Measurements from ENCODE around the gene TMPRSS11A.

The TMPRSS11A gene, protein sequence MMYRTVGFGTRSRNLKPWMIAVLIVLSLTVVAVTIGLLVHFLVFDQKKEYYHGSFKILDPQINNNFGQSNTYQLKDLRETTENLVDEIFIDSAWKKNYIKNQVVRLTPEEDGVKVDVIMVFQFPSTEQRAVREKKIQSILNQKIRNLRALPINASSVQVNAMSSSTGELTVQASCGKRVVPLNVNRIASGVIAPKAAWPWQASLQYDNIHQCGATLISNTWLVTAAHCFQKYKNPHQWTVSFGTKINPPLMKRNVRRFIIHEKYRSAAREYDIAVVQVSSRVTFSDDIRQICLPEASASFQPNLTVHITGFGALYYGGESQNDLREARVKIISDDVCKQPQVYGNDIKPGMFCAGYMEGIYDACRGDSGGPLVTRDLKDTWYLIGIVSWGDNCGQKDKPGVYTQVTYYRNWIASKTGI

GRCh38 chr4:67963356-67963755 lies at the start of gene TMPRSS11A:
TSS of gene TMPRSS11A (minus strand) at chr4:67963493. CDS start at chr4:67963393, 100 bp downstream.
- DNase-seq (ENCODE audit: low read depth, low spot score), result no peak

- DNase-seq (ENCODE audit: low read depth, low spot score), result no peak
These were observed 48.4 kb upstream of the TMPRSS11A start for GRCh38 chr4:68011684-68012083.

GRCh38 chr4:68002906-68003305 lies 39.6 kb upstream of the TMPRSS11A start:
- DNase-seq (ENCODE audit: low read depth, low spot score), result no peak

GRCh38 chr4:67996127-67996526 lies 32.8 kb upstream of the TMPRSS11A start:
- DNase-seq (ENCODE audit: low read depth, low spot score), result no peak

DNA sequence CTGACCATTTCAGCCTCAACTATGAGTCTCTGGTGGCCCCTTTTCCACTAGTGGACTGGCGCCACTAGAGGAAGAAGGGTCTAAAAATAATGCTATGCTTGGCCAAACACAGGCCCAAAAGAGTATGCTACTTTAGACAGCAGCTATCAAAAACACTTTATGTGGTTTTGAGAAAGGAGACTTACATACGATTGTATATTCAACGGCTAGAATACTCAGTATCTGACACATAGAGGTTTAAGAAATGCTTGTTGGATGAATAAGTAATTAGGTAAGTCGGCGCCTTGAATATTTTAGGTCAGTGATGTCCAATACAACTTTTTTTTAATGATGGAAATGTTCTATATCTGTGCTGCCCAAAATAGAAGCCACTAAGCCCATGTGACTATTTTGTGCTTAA lies 25.7 kb upstream of the TMPRSS11A start:
- no peak for DNase-seq (ENCODE audit: low read depth, low spot score)

DNA sequence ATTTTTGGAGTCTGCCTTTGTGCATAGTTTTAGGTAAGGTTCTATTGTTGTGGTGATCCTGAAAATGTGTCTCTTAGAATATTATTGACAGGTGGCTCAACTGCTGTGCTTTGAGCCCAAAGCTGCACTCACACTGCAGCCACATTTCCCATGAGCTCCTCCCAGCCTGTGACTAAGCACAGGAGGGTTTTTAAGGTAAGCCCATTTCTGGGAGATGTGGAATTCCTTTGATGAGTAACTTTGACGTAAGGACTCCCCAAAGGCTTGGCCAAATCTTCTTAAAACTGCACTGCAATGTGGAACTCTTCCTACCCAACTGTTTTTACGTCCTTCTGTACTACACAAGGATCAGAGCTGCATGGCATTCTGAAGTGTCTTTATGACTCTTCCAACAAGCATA lies 20.0 kb upstream of the TMPRSS11A start:
- DNase-seq (ENCODE audit: low read depth, low spot score), result no peak

DNA sequence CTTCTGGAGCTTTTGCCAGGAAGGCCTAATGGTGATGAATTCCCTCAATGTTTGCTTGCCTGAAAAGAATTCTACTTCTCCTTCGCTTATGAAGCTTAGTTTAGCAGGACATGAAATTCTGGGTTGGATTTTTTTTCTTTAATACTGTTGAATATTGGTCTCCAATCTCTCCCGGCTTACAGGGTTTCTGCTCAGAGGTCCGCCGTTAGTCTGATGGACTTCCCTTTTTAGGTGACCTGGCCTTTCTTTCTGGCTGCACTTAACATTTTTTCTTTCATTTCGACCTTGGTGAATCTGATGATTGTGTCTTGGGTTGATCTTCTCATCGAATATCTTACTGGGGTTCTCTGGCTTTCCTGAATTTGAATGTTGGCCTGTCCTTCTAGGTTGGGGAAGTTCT lies 17.2 kb upstream of the TMPRSS11A start:
- no peak for DNase-seq (ENCODE audit: low read depth, low spot score)

DNA sequence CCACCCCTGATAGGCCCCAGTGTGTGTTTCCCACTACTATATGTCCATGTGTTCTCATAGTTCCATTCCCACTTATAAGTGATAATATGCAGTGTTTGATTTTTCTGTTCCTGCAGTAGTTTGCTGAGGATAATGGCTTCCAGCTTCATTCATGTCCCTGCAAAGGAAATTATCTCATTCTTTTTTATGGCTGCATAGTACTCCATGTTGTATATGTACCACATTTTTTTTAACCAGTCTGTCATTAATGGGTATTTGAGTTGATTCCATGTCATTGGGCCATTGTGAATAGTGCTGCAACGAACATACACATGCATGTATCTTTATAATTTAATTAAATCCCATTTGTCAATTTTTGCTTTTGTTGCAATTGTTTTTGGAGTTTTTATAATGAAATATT lies 10.3 kb upstream of the TMPRSS11A start:
- DNase-seq (ENCODE audit: low read depth, low spot score), result no peak

- DNase-seq (ENCODE audit: low read depth, low spot score), result no peak
These were observed 8.4 kb downstream of the TMPRSS11A start for GRCh38 chr4:67954890-67955289.

DNA sequence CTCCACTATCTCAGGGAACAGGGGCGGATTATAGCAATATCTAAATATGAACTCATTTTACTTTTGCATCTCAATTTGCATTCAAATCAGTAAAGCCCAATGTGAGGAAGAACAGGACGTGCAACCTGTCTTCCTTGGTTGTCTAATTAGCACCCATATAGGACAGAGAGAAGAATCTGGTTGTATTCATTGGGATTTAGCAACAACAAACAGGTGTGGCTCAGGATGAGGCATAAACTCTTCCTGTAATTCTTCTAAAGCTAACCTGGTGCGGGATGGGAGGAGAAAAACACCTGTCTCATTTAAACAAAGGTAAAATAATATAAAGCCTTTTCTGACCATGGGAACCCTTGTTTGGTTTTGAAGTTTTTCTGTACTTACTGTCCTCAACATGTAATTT lies 22.2 kb downstream of the TMPRSS11A start:
- no peak for DNase-seq (ENCODE audit: low read depth, low spot score)

DNA sequence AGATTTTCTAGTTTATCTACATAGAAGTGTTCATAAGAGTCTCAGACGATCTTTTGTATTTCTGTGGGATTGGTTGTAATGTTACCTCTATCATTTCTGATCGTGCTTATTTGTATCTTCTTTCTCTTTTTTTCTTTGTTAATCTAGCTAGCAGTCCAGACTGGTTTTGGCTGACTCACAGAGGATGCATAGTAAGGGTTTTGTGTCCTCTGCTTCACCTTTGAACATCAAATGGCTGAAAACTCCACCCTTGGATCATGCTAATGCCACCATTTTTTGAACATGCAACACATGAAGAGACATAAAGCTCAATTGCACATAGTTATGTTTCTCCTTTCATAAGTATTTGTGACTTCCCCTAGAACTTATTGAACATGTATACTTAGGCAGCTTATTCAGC lies 22.8 kb downstream of the TMPRSS11A start:
- no peak for DNase-seq (ENCODE audit: low read depth, low spot score)

- DNase-seq (ENCODE audit: low read depth, low spot score), result no peak
These were observed 24.1 kb downstream of the TMPRSS11A start for GRCh38 chr4:67939195-67939594.

GRCh38 chr4:67935888-67936287 lies 27.4 kb downstream of the TMPRSS11A start:
- DNase-seq (ENCODE audit: low read depth, low spot score), result no peak

- no peak for DNase-seq (ENCODE audit: low read depth, low spot score)
These were observed 28.7 kb downstream of the TMPRSS11A start for GRCh38 chr4:67934628-67935027.

DNA sequence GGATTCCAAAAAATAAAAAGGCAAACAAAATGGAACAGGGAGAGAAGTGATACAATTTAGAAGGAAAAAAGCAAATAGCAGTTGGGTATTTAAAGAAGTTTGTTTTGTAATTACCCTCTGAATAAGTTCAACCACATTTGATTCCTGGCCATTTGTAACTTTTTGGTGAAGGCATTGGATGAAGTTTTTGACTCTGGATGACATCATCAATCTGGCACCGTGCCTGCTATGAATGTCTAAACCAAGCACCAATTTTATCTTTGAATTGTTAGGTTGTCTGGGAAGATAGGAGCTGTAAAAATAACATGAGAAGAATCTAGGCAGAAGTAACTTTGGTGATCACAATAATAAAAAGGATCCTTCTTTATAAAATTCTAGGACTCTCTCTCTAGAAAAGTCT lies 29.5 kb downstream of the TMPRSS11A start:
- no peak for DNase-seq (ENCODE audit: low read depth, low spot score)

- no peak for DNase-seq (ENCODE audit: low read depth, low spot score)
These were observed 30.3 kb downstream of the TMPRSS11A start for GRCh38 chr4:67933038-67933437.

DNA sequence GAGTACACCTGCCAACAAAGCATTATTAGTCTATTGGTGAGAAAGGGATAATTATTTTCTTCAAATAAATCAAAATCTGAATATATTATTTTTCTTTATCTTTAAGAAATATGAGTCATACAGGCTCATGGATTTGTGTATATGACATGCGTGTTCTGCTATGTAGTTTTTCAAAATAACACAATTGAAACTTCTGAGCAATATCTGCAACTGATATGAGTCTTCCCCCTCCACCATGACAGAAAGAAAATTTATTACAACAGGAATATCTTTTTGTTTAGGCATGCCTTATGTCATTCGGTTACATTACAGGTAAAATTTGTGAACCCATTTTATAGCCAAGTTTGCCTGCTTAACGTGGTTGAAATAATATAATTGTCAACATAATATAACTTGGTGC lies 32.0 kb downstream of the TMPRSS11A start:
- no peak for DNase-seq (ENCODE audit: low read depth, low spot score)

DNA sequence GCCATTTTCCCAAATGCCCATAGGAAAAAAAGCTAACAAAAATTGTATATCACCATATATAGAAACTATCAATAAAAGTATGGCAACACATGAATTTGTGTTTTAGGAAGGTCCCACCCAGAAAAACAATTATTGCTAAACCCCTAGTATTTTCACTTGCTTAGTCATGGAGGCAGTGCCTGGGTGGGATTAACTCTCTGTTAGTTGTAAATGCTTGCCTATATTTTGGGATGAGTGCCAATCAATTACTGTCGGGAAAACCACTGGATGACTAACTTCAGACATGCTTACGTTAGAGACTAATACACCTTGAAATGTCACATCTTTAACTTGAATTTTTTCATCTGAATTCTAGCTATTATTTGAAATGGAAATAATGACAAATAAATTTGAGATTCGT lies 33.9 kb downstream of the TMPRSS11A start:
- DNase-seq (ENCODE audit: low read depth, low spot score), result no peak

- DNase-seq (ENCODE audit: low read depth, low spot score), result no peak
These were observed 34.7 kb downstream of the TMPRSS11A start for GRCh38 chr4:67928546-67928945.

DNA sequence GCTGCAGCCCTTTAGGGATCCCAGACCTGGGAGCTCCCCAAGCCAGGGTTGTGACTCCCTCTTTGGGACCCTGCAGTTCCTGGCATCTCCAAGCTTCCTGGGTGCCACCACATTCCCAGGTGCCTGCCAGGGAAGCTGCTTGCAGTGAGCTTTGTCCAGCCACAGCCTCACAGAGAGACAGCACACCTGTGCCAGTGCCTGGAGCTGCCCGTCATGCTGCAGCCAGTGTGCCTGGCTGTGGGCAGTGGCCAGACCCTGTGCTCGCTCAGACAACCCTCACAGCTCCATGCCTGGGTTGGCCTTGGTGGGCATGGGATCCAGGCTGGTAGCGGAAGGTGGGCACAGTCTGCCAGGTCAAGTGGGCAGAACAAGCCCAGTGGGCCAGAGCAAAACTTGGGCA lies 36.0 kb downstream of the TMPRSS11A start:
- no peak for DNase-seq (ENCODE audit: low read depth, low spot score)

GRCh38 chr4:67926485-67926884 lies 36.8 kb downstream of the TMPRSS11A start:
- no peak for DNase-seq (ENCODE audit: low read depth, low spot score)

DNA sequence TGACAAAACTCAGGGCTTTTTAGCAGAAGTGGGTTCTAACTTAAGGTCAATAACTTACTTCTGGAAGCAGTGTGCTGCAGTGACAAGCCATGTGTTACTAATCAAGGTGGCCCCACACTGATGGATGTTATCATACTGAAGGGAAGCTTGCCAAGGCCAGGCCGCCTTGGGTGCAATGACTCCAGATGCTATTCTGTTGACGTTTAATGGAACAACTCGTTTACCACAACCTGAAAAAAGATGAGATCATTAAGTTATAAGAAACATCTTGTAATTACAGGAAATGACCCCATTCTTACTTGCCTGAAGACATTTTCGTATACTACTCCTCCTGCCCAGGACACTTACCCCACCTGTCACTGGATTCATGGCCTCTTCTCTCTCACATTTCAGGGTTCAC lies 40.6 kb downstream of the TMPRSS11A start:
- no peak for DNase-seq (ENCODE audit: low read depth, low spot score)

DNA sequence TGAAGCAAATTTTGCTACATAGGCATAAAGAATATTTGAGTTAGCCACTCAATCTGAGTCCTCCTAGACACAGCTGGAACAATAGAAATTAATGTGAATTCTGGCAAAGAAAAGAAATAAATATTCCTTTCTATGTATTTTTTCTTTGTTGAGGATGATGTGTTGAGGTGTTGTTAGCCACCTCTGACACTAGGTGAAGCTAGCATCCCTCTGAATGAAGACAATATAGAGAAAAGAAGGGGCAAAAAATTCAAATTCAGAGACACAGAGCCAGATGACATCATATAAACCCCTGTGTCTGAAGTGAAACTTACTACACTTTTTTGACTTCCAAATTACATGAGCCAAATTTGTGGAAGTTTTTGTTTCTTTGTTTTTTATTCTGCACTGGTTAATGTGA lies 44.9 kb downstream of the TMPRSS11A start:
- DNase-seq (ENCODE audit: low read depth, low spot score), result no peak

Measured in ELF-1 (cell line).